Thoracic aorta (tissue), 2 donors: ENCODE data around the gene KRTAP9-8. TPM values are rescaled to one million over a fixed set of nuclear protein-coding genes. Genes with fewer than 3 reads are reported as not detected.
"Not testable (repeated sequence)": the region's sequence is repeated elsewhere in the genome, so short reads cannot be mapped to it uniquely, and the experiment has no call there.

Source experiments
- ATAC-seq: fragments of 150-250 bp; one replicate; pipeline ENCODE4 v1.8.0; 2017; ENCODE audit warnings: low read depth; ENCODE audit not compliant: insufficient number of reproducible peaks, low FRiP score
- DNase-seq: peaks from one replicate; pipeline ENCODE4 v3.0.0-alpha.2; 2020; ENCODE audit warnings: low spot score
- H3K27ac ChIP-seq, 2 donors: fragments of 200-600 bp; sonication (generic); 1 replicate in 1 of 2; 2 replicates in 1 of 2; pipeline ENCODE4 v1.5.1; 2016; ENCODE audit warnings: mild to moderate bottlenecking in 2 of 2, moderate library complexity in 2 of 2
- H3K27me3 ChIP-seq: fragments of 200-600 bp; sonication (generic); replicated peaks from 2 replicates; pipeline ENCODE4 v1.6.0; 2016; ENCODE audit warnings: mild to moderate bottlenecking; ENCODE audit not compliant: insufficient read depth
- H3K36me3 ChIP-seq: fragments of 200-600 bp; sonication (generic); one replicate; pipeline ENCODE4 v1.5.1; 2016
- H3K4me1 ChIP-seq, 2 donors: fragments of 200-600 bp; sonication (generic); 1 replicate in 1 of 2; 2 replicates in 1 of 2; pipeline versions ENCODE4 v1.5.1 to v1.6.0; 2016; ENCODE audit warnings: low read depth in 2 of 2, mild to moderate bottlenecking in 1 of 2; ENCODE audit not compliant: control insufficient read depth in 1 of 2
- H3K4me3 ChIP-seq: fragments of 200-600 bp; sonication (generic); 2 replicates; pipeline ENCODE4 v1.5.1; 2016; ENCODE audit warnings: mild to moderate bottlenecking
- H3K9me3 ChIP-seq: fragments of 200-600 bp; sonication (generic); 2 replicates; pipeline ENCODE4 v1.5.1; 2016
- CTCF ChIP-seq: fragments of 200-600 bp; sonication (generic); IDR thresholded peaks from one replicate; pipeline ENCODE4 v1.5.1; 2019; ENCODE audit warnings: antibody characterized with exemption
- total RNA-seq, 2 donors: library from RNA; depleted of rRNA; stranded (reverse); fragments of >200 nt; gene quantifications; one replicate each; pipeline versions ENCODE4 v1.1.0 to v1.2.3, GENCODE V29; 2016

KRTAP9-8 gene
- total RNA-seq, 2 donors from 2014 or later = not detected

DNA sequence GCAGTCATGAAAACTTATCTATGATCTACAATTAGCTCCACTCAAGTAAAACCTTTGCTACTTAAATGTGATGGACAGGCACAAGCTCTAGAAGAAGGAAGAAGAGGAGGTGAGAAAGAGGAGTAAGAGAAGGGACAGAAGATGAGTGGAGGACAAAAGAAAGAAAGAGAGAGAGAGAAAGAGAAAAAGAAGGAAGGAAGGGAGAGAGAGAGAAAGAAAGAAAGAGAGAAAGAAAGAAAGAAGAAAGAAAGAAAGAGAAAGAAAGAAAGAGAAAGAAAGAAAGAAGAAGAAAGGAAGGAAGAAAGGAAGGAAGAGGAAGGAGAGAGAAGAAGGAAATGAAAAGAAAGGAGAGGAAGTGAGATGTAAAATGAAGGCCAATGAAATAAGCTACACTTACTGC, 7.7 kb upstream of the KRTAP9-8 start:
- no peak overlapping the region for H3K4me3 ChIP-seq
- no peaks in the 10 kb centered on the region for H3K27me3 ChIP-seq
- no peaks in the 10 kb centered on the region for H3K4me1 ChIP-seq
- no peaks in the 10 kb centered on the region for H3K36me3 ChIP-seq
- no peak for TF ChIP-seq CTCF
- ATAC-seq (no peak), DNase-seq (no peak)
- H3K9me3 ChIP-seq = no peaks in the 10 kb centered on the region
- no peak overlapping the region for H3K27ac ChIP-seq

DNA sequence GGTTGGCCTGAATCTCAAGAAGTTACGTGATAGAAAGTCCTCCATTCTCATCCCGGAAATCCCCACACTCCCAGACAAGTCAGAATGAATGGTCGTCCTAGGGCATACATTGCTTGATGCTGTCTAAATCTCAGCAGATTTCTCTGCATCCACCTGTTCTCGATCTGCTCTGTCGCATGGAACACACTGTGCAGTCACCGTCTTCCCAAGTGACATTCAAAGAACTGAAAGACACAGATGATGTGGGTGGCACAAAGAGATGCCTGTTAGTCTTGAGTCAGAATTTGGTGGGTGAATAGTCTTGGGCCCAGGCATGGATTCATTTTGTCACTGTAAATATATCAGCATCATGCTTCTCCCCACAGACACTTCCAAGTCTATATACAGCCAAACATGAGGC, 6.1 kb upstream of the KRTAP9-8 start:
- no peaks in the 10 kb centered on the region for H3K27me3 ChIP-seq
- no peaks in the 10 kb centered on the region for H3K9me3 ChIP-seq
- no peaks in the 10 kb centered on the region for H3K36me3 ChIP-seq
- ATAC-seq (no peak), DNase-seq (no peak)
- no peak overlapping the region for H3K27ac ChIP-seq
- TF ChIP-seq CTCF = no peak
- no peaks in the 10 kb centered on the region for H3K4me1 ChIP-seq
- H3K4me3 ChIP-seq = no peak overlapping the region

DNA sequence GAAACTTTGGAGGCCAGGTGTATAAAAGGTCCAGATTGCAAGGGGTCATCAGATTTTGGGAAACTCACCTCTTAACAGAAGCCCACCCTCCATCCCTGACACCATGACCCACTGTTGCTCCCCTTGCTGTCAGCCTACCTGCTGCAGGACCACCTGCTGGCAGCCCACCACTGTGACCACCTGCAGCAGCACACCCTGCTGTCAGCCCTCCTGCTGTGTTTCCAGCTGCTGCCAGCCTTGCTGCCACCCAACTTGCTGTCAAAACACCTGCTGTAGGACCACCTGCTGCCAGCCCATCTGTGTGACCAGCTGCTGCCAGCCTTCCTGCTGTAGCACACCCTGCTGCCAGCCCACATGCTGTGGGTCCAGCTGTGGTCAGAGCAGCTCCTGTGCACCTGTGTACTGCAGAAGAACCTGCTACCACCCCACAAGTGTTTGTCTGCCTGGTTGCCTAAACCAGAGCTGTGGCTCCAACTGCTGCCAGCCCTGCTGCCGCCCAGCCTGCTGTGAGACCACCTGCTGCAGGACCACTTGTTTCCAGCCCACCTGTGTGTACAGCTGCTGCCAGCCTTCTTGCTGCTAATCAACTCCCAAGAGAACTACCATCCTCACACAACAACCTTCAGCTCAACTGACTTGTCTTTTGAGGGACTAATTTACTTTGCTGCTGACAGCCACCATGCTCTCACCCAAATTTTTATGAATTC, 5.2 kb upstream of the KRTAP9-8 start, which contains the start of gene KRTAP9-3:
TSS of gene KRTAP9-3 (plus strand) at position 51 of the 707 bp plus-strand sequence. CDS start at position 104, 53 bp downstream.
- H3K4me1 ChIP-seq, H3K27me3 ChIP-seq, H3K27ac ChIP-seq, ATAC-seq, H3K4me3 ChIP-seq, H3K9me3 ChIP-seq, H3K36me3 ChIP-seq, DNase-seq: not testable (repeated sequence)

GRCh38 chr17:41237116-41237515, 683 bp upstream of the KRTAP9-8 start:
- not testable (repeated sequence) for H3K27ac ChIP-seq, DNase-seq, ATAC-seq, H3K4me3 ChIP-seq, H3K4me1 ChIP-seq, H3K36me3 ChIP-seq, H3K9me3 ChIP-seq, H3K27me3 ChIP-seq

GRCh38 chr17:41246995-41247787, 9.4 kb downstream of the KRTAP9-8 start:
- H3K27me3 ChIP-seq, ATAC-seq, DNase-seq, H3K4me3 ChIP-seq, H3K36me3 ChIP-seq, H3K4me1 ChIP-seq, H3K9me3 ChIP-seq, H3K27ac ChIP-seq: not testable (repeated sequence)

- not testable (repeated sequence) for H3K4me1 ChIP-seq, H3K36me3 ChIP-seq, ATAC-seq, H3K9me3 ChIP-seq, DNase-seq, H3K27me3 ChIP-seq, H3K27ac ChIP-seq, H3K4me3 ChIP-seq
Observed at GRCh38 chr17:41249637-41250240, 11.9 kb downstream of the KRTAP9-8 start, which contains the start of gene KRTAP9-4. TSS of gene KRTAP9-4 (plus strand) at chr17:41249687. CDS start at chr17:41249721, 34 bp downstream.

DNA sequence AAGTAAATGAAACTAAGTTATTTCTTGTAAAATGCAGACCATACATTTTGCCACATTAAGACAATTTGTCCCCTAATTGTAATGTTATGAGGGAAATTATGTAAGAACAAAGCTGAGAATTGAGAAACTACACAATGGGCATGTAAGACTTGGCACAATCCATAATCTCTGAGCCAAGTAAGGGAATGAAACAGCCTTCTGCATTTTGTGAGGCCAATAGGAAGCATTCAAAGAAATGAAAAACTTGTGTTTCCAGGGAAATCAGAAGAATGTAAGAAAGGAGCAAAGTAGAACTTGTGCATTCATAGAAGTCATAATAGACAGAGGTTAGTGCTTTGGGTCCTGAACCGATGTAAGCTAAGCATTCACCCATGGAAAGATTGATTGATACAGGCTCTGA, 13.5 kb downstream of the KRTAP9-8 start:
- H3K27ac ChIP-seq = no peak overlapping the region
- ATAC-seq = no peak
- H3K36me3 ChIP-seq = no peaks in the 10 kb centered on the region
- no peak overlapping the region for H3K4me3 ChIP-seq
- no peak for TF ChIP-seq CTCF
- H3K4me1 ChIP-seq = no peaks in the 10 kb centered on the region
- H3K9me3 ChIP-seq = no peaks in the 10 kb centered on the region
- no peaks in the 10 kb centered on the region for H3K27me3 ChIP-seq
- DNase-seq = no peak
